HG02981 (cell line): ENCODE data around the gene NOPCHAP1.
"Not testable (repeated sequence)": the region's sequence is repeated elsewhere in the genome, so short reads cannot be mapped to it uniquely, and the experiment has no call there.

Source experiments
- ATAC-seq: cut with Tn5 transposase; IDR thresholded peaks from one replicate; pipeline ENCODE4 v1.9.1; 2021; ENCODE audit warnings: mild to moderate bottlenecking, moderate library complexity; ENCODE audit not compliant: unreplicated experiment

The NOPCHAP1 gene

GRCh38 chr12:104986022-104986941 lies at the start of gene NOPCHAP1:
TSS of gene NOPCHAP1 (plus strand) at chr12:104986316. CDS start at chr12:104986353, 37 bp downstream.
- peak; percentile 90 for ATAC-seq

GRCh38 chr12:104938371-104938770 lies 47.7 kb upstream of the NOPCHAP1 start:
- no peak for ATAC-seq

- no peak for ATAC-seq
Measured at GRCh38 chr12:104939089-104939488, 47.0 kb upstream of the NOPCHAP1 start.

- no peak for ATAC-seq
Measured at GRCh38 chr12:104941454-104941853, 44.7 kb upstream of the NOPCHAP1 start.

GRCh38 chr12:104942075-104942474 lies 44.0 kb upstream of the NOPCHAP1 start:
- ATAC-seq = no peak

GRCh38 chr12:104943401-104943800 lies 42.7 kb upstream of the NOPCHAP1 start:
- not testable (repeated sequence) for ATAC-seq

- ATAC-seq = no peak
Measured at GRCh38 chr12:104944252-104944651, 41.9 kb upstream of the NOPCHAP1 start.

GRCh38 chr12:104948716-104949115 lies 37.4 kb upstream of the NOPCHAP1 start:
- ATAC-seq = not testable (repeated sequence)

GRCh38 chr12:104951759-104952509 lies 34.2 kb upstream of the NOPCHAP1 start:
- no peak for ATAC-seq

- no peak for ATAC-seq
Measured at GRCh38 chr12:104952816-104953215, 33.3 kb upstream of the NOPCHAP1 start.

GRCh38 chr12:104953323-104953722 lies 32.8 kb upstream of the NOPCHAP1 start:
- ATAC-seq = no peak

GRCh38 chr12:104955703-104956102 lies 30.4 kb upstream of the NOPCHAP1 start:
- ATAC-seq = no peak

GRCh38 chr12:104956870-104957718 lies 29.0 kb upstream of the NOPCHAP1 start:
- no peak for ATAC-seq

- ATAC-seq = peak; percentile 26
Measured at GRCh38 chr12:104957719-104958000, 28.5 kb upstream of the NOPCHAP1 start.

- ATAC-seq = peak; percentile 73
Measured at GRCh38 chr12:104958001-104958804, 27.9 kb upstream of the NOPCHAP1 start, which contains the start of gene SLC41A2. TSS of gene SLC41A2 (minus strand) at chr12:104958290. CDS start at chr12:104928527, 29,763 bp downstream.

GRCh38 chr12:104958805-104959334 lies 27.2 kb upstream of the NOPCHAP1 start:
- ATAC-seq = no peak

GRCh38 chr12:104959335-104959841 lies 26.7 kb upstream of the NOPCHAP1 start:
- ATAC-seq = no peak

- ATAC-seq = no peak
Measured at GRCh38 chr12:104960464-104960863, 25.7 kb upstream of the NOPCHAP1 start.

GRCh38 chr12:104963757-104964156 lies 22.4 kb upstream of the NOPCHAP1 start:
- no peak for ATAC-seq
